Suppressor macrophage treated with lipopolysaccharide for 1 hour (primary cell): ENCODE results near the gene MAPK10.
"Not testable (repeated sequence)": the region's sequence is repeated elsewhere in the genome, so short reads cannot be mapped to it uniquely, and the experiment has no call there.

Experiments used
- DNase-seq, 3 donors: peaks; one replicate each; pipeline ENCODE4 v3.0.0-alpha.2; 2020 to 2022

Gene MAPK10

GRCh38 chr4:86178211-86178610 lies 181.6 kb downstream of the MAPK10 start:
- DNase-seq = no peak

DNA sequence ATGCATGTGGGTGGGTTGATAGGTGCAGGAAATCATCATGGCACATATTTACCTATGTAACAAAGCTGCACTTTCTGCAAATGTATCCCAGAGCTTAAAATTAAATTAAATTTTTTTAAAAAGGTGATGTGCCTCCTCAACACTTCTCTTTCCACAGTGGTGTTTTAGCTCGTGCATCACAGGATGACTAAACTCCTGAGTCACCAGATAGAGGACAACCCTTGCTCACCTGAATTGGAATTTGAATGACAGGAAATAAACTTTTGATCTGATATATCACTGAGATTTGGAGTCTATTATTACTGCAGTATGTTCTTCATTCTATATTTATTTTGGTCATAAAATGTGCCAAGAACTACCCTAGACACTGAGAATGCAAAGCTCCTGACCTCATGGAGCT lies 185.3 kb downstream of the MAPK10 start:
- DNase-seq = no peak

DNA sequence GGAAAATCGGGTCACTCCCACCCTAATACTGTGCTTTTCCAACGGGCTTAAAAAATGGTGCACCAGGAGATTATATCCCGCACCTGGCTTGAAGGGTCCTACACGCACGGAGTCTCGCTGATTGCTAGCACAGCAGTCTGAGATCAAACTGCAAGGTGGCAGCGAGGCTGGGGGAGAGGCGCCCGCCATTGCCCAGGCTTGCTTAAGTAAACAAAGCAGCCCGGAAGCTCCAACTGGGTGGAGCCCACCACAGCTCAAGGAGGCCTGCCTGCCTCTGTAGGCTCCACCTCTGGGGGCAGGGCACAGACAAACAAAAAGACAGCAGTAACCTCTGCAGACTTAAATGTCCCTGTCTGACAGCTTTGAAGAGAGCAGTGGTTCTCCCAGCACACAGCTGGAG lies 191.5 kb downstream of the MAPK10 start:
- DNase-seq = not testable (repeated sequence)

GRCh38 chr4:86160426-86160825 lies 199.4 kb downstream of the MAPK10 start:
- no peak for DNase-seq

- DNase-seq = no peak
Observed at GRCh38 chr4:86159216-86159615, 200.6 kb downstream of the MAPK10 start.

GRCh38 chr4:86156531-86156930 lies 203.3 kb downstream of the MAPK10 start:
- no peak for DNase-seq

- no peak for DNase-seq
Observed at GRCh38 chr4:86155766-86156165, 204.1 kb downstream of the MAPK10 start.

DNA sequence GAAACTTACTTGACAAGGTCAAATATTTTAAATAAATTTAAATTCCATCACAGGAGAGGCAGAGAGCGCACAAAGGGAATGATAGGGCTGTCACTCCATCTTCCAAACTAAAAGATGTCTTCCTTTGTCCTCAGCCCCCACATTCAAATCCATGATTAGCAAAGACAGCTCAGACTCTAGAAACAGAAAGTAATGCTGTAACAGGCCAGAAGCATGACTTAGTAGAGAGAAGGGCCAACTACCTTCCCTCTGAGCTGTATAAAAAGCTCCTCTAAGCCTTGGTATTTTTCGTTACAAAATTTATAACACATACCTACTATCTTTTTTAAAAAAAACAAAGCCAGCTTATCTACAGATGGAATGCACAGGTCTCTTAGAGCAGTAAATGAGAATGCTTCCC lies 207.4 kb downstream of the MAPK10 start:
- DNase-seq = no peak

GRCh38 chr4:86151196-86151595 lies 208.7 kb downstream of the MAPK10 start:
- no peak for DNase-seq

DNA sequence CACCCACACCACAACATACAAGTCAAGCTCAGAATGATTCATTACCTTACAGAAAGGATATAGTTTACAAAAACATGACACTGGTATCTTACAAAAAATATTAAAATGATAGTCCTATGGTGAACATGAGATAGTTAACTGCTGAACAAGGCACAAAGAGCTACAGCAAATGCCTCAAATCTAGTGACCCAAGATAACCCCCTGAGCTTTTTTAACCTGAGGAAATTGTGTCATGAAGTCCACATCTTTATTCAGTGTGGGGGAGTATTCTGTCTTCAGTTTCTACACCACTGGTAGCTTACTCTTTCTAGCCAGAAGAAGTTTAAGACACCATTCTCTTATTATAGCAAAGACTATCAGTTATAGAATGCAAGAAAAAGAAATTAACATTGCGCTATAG lies 218.7 kb downstream of the MAPK10 start:
- no peak for DNase-seq

DNA sequence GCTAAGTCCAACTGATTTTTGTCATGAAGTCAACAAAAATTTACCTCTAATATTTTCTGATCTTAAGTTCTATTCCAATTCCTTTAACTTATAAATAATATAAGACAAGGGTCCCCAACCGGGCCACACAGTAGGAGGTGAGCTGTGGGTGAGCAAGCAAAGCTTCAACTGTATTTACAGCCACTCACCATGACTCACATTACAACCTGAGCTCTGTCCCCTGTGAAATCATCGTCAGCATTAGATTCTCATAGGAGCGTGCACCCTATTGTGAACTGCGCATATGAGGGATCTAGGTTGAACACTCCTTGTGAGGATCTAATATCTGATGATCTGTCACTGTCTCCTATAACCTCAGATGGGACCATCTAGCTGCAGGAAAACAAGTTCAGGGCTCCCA lies 227.4 kb downstream of the MAPK10 start:
- DNase-seq = no peak

DNA sequence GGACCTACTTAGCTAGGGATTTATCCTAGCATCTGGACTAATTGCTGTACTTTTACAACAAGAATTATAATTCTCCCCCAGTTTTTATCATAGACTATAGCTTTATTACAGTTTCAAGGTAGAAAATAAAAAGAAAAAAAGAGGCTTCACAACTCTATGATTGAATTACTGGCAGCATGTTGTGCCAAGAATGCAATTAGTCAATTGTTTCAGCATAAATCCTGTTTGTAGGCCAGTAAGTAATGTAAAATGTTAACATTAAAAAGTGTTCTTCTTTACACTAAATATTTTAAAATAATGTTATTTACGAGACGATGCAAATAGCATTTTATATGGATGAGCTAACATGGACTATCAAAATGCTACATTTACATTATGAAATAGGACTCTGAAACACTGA lies 228.4 kb downstream of the MAPK10 start:
- DNase-seq = no peak

DNA sequence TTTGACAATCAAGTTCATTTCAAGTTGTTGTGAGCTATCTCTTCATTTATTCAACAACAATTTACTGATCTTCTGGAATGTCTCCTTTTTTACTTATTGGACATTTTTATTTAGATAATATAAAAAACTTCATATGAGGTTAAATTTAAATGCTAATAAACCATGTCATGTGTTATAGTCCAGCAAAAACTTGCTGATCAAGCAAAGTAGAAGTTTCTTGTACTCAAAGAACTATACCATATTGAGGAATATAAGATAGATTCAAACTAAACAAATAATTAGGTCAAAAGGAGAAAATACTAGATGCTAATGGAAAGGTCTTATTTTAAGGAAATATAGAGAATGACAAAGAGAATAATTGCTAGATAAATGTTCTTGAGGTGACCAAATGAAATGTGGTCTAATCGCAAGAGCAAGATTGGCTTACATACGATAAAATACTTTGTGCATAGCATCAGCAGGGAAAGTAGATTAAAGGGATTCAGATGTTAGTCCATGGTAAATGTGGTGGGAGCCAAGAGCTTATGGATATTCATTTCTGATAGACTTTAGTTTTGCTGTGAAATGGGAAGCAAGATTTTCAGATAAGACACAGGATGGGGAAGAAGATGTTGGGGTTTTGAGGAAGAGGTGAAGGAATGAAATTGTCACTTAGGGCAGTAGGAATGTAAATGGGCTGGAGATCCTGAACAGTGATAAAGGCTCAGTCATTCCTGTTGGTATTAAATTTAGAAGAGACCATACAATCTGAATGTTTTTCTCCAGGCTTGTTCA lies 229.5 kb downstream of the MAPK10 start:
- DNase-seq = no peak

GRCh38 chr4:86129546-86129945 lies 230.3 kb downstream of the MAPK10 start:
- DNase-seq = no peak

DNA sequence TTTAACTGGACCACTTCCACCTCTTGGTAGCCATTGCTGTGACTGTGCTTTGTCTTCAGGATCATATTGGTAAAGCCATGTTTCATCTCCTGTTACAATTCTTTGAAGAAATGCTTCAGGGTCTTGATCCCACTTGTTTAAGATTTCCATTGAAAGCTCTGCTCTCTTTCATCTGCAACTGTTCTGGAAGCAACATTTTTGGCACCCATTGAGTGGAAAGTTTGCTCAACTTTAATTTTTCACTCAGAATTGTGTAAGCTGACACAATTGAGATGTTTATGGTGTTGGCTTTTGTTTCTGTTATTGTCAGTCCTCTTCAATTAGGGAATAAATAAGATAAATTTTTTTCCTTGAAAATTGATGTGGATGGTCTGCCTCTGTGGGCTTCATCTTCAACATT lies 237.4 kb downstream of the MAPK10 start:
- no peak for DNase-seq

DNA sequence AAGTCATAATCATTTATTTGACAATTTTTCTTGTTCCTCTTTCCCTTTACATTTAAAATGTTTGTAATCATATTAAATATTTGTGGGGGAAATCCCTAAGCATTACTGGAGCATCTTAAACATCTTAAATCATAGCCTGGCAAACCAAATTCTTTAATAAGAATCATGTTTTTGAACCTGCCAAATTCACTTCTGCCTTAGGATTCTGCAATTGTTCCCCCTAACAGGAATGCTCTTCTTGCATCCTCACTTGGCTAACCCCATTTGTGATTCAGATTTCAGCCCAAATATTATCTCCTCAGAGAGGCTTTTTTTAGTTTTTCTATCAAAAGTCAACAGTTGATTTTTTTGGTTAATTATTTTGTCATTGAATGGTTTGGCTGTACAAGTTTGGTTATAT lies 241.1 kb downstream of the MAPK10 start:
- DNase-seq = no peak

DNA sequence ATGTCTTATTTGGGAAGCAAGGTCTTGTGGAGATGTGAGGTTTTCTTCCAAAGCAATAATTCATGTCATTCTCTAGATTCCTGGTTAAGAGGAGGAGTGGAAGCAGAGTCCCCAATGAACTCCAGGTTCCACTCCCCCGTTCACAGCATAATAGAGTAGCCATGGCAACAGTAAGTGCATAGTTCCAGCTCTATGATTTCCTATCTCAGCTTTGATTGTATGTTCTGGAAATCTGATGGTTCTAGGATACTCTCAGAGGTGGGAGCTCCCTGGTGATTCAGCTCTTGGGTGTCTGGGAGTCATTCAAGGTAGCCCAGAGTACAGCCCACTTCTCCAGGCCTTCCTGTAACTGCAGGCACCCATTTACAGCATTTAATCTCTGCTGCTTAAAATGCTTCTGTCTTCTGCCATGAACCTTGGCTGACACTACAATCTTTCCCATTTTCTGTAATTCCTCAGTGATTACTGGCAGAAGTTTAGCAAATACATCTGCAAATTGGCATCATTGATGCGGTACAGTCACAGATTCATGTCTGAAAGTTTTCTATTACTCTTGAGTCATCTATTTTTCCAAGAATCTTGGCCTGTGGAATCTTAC lies 242.0 kb downstream of the MAPK10 start:
- no peak for DNase-seq

DNA sequence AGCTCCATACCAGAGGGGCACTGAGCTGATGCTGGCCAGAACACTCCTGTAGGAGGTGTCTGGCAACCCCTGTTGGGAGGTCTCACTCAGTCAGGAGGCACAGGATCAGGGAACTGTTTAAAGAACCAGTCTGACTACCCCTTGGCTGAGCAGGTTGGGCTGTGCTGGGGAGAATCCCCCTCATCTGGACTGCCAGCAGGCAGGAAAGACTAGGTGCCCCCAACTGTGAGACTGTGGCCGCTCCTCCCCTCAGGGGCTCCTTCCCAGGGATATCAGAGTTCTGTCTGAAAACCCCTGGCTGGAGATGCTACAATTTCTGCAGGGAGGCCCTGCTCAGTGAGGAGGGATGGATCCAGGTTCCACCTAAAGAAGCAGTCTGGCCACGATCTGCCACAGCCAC lies 245.3 kb downstream of the MAPK10 start:
- DNase-seq = no peak

- no peak for DNase-seq
Observed at GRCh38 chr4:86108834-86109233, 251.0 kb downstream of the MAPK10 start.

- no peak for DNase-seq
Observed at GRCh38 chr4:86108137-86108536, 251.7 kb downstream of the MAPK10 start.

DNA sequence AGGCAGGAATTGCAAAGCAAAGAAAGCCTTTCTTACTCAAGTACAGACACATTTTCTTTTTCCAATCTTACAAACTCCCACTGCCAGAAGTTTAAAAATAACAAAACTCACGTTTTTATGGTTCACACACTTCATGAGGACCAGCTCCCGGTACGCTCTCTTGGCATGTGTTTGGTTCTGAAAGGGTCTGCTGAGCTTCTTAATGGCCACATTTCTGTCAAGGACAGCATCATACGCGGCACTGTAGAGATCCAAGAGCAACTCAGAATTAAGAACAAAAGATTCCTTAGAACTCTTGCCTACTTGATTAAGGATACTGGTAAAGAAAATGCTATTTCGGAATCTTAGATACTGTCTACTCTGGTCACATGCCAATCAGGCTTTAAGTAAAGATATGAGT lies 252.7 kb downstream of the MAPK10 start:
- no peak for DNase-seq

DNA sequence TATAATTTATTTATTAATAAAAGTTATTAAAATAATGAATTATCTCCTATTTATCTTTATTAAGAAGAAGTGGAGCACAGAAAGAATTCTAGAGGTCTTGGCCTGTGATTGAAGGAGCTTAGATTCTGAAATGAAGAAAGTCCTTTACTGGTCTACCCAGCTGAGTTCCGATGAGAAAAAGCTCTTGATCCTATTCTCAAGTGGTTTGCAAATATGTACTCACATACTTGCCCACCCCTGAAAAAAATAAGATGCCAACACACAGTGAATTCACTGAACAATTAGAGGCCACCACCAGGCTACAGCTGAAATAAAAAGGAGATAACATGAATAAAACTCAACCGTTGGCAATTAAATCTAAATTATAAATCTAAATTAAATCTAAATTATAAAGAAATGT lies 253.4 kb downstream of the MAPK10 start:
- DNase-seq = no peak

DNA sequence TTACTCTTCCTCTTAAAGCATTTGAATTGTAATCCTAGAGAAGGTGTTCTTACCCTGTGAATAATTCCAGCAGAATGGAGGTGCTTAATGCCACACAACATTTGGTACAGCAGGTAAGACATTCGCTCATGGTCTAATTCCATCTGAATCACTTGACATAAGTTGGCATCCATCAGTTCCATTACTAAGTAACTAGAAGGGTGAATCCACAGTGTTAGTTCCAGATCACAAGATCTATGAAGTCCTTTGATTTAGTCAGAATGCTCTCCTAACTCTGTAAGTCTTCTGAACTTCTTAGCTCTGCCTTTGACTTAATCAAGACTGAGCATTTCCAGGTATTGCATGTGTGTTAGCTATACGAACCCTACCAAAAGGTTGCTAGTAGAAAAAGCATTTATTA lies 258.0 kb downstream of the MAPK10 start:
- no peak for DNase-seq

DNA sequence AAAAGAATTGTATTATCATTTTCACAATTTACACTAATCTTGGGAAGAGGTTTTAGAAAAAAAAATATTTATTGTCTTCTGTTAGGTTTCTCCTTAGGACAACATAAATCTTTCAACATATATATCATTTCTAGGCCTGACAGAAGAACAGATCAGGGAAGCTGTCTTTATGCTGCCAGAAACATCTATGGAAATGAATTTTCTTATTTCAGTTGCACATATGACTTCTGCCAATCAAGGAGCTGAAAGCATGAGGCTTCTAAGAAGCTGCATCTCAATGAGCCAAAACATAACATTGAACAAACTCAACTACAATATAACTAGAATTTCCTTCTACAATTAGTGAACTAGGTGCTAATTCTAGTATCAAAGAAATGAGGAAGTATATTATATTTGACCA lies 258.4 kb downstream of the MAPK10 start:
- no peak for DNase-seq
